ENCODE measurements around the gene CERS2. TPM values are rescaled to one million over a fixed set of nuclear protein-coding genes. Genes with fewer than 3 reads are reported as not detected.
A peak's percentile ranks its signal among the peaks of the same experiment; 100 is the strongest.

The CERS2 gene
- polyA plus RNA-seq, 1 of the 3 experiments (the other 2 are of a cell fraction), result 150 TPM

GRCh38 chr1:151005729-151006319 is 31.2 kb upstream of the CERS2 start:
- H3K36me3 ChIP-seq (replicated peaks in 1 of 2; ENCODE audit: control insufficient read depth in 1 of 2, insufficient read depth in 2 of 2, low read length in 1 of 2), result peaks cover 0 to 2% of the 10 kb centered on the region in 2 experiments
- peaks cover 24% of the 10 kb centered on the region; the same call in 1 of the 2 replicates for H3K79me2 ChIP-seq (ENCODE audit: insufficient read depth)
- H3K9ac ChIP-seq, result peak overlapping the region; percentile 69
- TF ChIP-seq YY1 (IDR thresholded peaks at IDR 0.05; ENCODE audit: low read depth) (no peak), NFIC (IDR thresholded peaks at IDR 0.05; ENCODE audit: borderline replicate concordance) (no peak), RAD21 (IDR thresholded peaks at IDR 0.05; ENCODE audit: low read length) (no peak), GATA2 (CRISPR knock-in tag; IDR thresholded peaks at IDR 0.05) (no peak), ZBTB33 (IDR thresholded peaks at IDR 0.05; ENCODE audit: borderline replicate concordance, low read depth) (no peak), SIN3A (IDR thresholded peaks at IDR 0.05; ENCODE audit: borderline replicate concordance, low read depth, low read length) (no peak), REST (IDR thresholded peaks at IDR 0.05; ENCODE audit: low read depth, low read length) (no peak), NRF1 (IDR thresholded peaks at IDR 0.05; ENCODE audit: low read depth, low read length) (no peak), FOXJ3 (CRISPR knock-in tag; IDR thresholded peaks at IDR 0.05) (no peak), ELF1 (IDR thresholded peaks at IDR 0.05) (no peak), POLR2AphosphoS5 (IDR thresholded peaks at IDR 0.05; ENCODE audit: low read depth, low read length) (no peak), EZH2phosphoT487 (IDR thresholded peaks at IDR 0.05; ENCODE audit: borderline replicate concordance, low read depth) (no peak), TCF12 (IDR thresholded peaks at IDR 0.05) (no peak)
- H3F3A ChIP-seq (replicated peaks; ENCODE audit: insufficient read depth), result peaks cover 15% of the 10 kb centered on the region
- H3K4me2 ChIP-seq, result peak overlapping the region; percentile 87
- CTCF ChIA-PET, result interaction anchor here (0.8 to 15.9 kb wide), 21 partner anchors 10 to 543 kb away, joined by 3 to 371 read pairs (median 5); partner anchors contain the start of genes ANXA9, CDC42SE1, CERS2 and MLLT11
- no peaks in the 10 kb centered on the region for H3K9me2 ChIP-seq
- DNase-seq, result no peak
- peak overlapping the region; percentile 56 to 62 for H3K4me3 ChIP-seq (ENCODE audit: low read depth in 2 of 2, low read length in 1 of 2)
- H2AFZ ChIP-seq (ENCODE audit: low read depth), result peak overlapping the region; percentile 75
- no peaks in the 10 kb centered on the region for H3K27me3 ChIP-seq (ENCODE audit: insufficient read depth)
- H4K20me1 ChIP-seq (ENCODE audit: insufficient read depth), result no peaks in the 10 kb centered on the region
- peaks cover 5 to 30% of the 10 kb centered on the region in 2 experiments; a peak in 2 of 4 replicates for H3K4me1 ChIP-seq (ENCODE audit: control insufficient read depth in 1 of 2, insufficient read depth in 2 of 2, low read depth in 1 of 2, low read length in 1 of 2)
- POLR2A ChIA-PET, result interaction anchor here (0.5 to 1.8 kb wide), 9 partner anchors 11 to 694 kb away, joined by 3 to 10 read pairs (median 5); partner anchors contain the start of genes ANXA9, C1orf56, CDC42SE1 and CERS2
- WGBS (ENCODE audit: low lambda C conversion rate), result 78% methylated on average over 4 of the region's 4 CpGs
- peak overlapping the region; percentile 86 to 93 for H3K27ac ChIP-seq (ENCODE audit: low read depth in 2 of 2, low read length in 1 of 2)
- H3K9me3 ChIP-seq, result no peaks in the 10 kb centered on the region
